ENCODE results near the gene ENKUR.
"Not testable (repeated sequence)": the region's sequence is repeated elsewhere in the genome, so short reads cannot be mapped to it uniquely, and the experiment has no call there.

ENKUR gene

DNA sequence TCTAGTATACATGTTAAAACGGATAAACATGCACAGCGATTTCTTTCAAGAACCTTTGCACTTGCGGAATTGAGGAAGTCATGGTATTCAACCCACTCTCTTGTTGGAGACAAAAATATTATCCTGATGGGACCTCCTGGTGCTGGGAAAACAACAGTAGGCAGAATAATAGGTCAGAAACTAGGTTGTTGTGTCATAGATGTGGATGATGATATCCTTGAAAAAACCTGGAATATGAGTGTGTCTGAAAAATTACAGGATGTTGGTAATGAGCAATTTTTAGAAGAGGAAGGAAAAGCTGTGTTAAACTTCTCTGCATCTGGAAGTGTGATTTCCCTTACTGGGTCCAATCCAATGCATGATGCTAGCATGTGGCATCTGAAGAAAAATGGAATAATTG lies 7.3 kb upstream of the ENKUR start:
- DNase-seq (ENCODE audit: low spot score): no peak

DNA sequence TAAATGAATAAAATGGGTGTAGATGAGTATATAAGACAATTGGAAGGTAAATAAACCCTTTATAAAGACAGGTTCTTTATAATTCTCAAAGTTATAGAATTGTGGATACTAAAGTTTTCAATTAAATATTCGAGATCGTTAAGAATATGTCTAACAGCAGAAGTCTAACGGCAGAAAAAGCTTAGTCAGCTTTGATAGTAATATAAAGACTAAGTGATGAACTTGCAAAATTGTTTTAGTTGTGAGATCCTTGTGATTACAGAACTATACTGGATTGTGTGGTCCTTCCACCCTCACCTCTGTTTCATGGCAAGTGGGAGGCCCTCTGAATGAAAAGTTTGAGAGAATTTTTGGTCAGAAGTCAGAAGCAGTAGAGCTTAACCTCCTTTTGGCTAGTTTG lies 2.7 kb upstream of the ENKUR start:
- DNase-seq (ENCODE audit: low spot score): no peak

DNA sequence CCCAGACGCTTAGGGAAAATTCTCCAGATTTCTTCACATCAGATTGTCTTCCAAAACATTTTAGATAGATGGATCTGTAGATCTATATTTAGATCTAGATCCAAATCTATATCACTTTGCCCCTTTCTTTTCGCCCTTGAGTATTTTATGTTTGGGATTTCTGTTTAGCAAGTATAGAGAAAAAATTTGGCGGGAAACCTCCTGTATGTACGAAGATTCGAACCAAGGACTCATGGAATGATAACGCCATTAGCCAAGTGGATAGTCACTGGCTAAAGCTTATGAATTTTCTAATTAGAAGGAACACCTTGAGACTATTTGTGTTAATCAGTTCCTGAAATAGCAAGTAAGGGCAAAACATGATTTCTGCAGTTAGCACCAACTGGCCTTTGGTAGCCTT lies 1.7 kb upstream of the ENKUR start:
- DNase-seq (ENCODE audit: low spot score): no peak

DNA sequence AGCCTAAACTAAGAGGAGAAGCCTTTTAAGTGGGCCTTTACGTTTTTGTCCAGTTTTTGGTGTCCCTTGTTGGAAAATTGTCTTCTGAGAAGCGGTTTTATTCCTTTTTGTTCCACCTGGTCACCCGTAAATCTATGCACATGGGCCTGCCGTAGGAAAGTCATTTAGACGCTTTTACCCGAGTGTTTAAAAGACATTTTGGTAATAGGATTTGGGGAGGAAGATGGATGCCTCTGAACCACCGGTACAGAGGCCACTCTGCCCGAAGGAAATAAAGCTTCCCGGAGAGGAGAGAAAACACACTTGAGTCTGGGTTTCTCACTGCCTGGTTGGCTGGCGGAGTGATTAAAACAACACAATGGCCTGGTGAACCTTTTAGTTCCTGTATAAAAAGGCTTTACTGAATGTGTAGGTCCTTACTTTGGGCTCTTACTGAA lies 1.2 kb upstream of the ENKUR start:
- DNase-seq (ENCODE audit: low spot score): peak; percentile 15

DNA sequence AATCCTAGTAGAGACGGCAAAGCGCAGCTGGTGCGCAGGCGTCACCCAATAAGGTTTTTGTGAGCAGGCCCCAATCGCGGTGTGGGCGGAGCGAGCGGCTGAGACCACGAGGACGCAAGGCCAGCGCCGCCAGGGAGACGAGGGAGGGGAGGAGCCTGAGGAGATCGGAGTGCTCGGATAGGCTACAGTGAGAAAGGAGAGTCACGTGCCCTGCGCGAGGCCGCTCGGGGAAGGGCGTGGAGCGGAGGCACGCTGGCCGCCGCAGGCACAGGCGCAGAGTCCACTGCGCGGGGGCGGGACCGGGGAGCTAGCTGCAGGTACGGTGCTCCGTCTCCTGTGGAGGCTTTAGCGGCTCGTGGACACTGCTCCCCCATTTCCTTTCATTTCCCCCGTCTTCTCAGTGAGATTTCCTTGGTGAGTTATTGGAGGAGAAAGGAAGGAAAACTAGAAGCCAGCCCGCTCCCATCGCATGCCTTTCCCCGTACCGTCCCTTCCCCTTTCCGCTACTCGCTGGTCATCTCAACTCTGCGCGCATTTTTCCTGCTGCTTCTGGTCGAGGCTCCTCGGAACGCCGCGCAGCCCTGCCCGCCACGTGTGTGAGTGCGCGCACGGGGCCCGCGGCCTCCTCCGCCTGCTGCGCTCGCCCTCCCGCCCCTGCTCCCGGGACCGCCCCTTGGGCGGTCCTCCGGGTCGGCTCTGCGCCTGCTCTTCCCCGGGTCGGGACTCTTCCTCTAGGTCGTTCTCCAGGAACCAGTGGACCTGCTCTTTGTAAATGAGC lies 607 bp upstream of the ENKUR start, which contains the start of gene THNSL1:
TSS of gene THNSL1 (plus strand) at position 237 of the 778 bp plus-strand sequence. CDS start 6,612 bp downstream, outside the sequence.
- peak; percentile 99 for DNase-seq (ENCODE audit: low spot score)

DNA sequence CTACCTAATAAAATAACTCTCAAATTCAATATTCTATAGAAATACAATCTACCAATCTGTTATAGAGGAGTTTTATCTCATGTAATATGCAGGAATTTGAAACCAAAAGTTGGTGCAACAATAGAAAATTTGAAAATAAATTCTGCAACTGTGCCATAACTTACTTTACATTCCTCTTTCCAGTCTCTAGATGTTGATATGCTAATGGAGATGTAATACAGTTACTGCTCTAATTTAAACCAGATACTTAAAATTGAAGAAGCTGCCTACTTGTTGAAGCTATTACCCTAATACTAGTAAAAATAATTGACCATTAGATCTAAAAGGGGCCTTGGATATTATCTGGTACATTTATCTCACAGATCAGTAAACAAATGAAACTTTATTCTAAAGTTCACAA lies 1.4 kb downstream of the ENKUR start:
- no peak for DNase-seq (ENCODE audit: low spot score)

DNA sequence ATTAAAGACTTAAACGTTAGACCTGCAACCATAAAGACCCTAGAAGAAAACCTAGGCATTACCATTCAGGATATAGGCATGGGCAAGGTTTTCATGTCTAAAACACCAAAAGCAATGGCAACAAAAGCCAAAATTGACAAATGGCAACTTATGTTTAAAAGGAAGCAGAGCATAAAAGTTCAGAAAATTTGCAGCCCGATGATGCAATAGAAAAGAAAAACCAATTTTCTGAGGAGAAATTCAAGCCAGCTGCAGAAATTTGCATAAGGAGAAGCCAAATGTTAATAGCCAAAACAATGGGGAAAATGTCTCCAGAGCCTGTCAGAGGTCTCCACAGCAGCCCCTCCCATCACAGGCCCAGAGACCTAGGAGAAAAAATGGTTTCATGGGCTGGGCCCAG lies 4.4 kb downstream of the ENKUR start:
- not testable (repeated sequence) for DNase-seq (ENCODE audit: low spot score)

DNA sequence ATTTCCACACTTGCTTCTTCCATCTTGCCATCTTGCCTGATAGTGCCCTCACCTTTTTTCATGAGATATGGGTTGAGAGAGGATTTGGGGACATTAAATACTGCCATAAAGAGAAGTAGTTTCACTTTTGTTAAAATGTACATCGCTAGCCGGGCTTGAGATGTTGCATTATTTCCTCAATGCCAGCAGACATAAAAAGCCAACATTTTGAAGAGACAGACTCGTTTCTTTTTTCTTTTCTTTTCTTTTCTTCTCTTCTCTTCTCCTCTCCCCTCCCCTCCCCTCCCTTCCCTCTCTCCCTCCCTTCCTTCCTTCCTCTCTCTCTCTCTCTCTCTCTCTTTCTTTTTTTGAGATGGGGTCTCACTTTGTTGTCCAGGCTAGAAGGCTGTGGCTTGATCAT lies 17.9 kb downstream of the ENKUR start:
- no peak for DNase-seq (ENCODE audit: low spot score)

DNA sequence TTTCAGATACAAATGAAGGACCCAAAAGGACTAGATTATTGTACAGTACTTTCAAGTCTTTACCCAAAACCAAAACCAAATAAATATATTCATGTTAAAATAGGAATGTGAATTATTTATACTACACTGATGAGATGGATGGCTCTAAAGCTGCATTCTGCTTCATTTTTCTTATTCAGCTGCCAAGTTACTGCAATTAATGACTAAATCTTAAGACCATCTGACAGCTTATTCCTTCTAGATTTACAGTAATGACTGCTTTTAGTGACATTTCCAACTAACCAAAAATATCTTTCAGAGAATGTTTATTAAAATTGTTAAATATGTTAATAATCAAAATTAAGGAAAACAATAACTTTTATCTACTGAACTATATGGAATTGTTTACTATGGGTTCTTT lies 20.9 kb downstream of the ENKUR start:
- DNase-seq (ENCODE audit: low spot score): no peak

DNA sequence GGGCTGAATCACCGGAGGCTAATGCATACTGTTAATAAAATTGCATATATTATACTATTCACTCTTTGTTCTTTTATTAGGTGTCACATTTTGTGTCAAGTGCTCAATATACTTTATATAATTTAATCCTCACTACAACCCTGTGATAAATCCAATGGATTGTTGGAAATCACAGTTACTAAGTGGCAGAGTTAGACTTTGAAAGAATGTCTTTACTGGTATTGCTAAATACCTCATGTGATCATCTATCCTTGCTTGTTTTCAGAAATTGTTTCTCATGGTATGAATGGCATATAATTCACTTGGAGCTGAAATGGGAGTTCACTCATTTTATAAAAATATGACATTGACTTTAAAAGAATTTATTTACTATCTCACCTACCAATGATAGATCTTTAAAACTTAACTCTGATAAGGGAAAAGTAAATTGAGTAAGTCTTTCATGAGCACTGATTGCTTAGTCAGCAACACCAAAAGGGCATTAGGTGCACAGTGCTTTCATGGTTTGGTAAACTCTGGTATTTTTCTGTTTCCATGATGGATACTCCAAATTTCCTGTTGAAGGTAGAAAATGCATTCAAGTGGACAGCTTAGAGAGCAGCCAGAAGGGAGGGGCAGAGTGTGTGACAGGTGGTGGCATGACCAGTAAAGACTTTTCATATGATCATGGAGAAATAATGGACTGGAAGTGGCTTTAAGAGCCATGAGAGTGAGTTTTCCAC lies 22.6 kb downstream of the ENKUR start:
- no peak for DNase-seq (ENCODE audit: low spot score)

DNA sequence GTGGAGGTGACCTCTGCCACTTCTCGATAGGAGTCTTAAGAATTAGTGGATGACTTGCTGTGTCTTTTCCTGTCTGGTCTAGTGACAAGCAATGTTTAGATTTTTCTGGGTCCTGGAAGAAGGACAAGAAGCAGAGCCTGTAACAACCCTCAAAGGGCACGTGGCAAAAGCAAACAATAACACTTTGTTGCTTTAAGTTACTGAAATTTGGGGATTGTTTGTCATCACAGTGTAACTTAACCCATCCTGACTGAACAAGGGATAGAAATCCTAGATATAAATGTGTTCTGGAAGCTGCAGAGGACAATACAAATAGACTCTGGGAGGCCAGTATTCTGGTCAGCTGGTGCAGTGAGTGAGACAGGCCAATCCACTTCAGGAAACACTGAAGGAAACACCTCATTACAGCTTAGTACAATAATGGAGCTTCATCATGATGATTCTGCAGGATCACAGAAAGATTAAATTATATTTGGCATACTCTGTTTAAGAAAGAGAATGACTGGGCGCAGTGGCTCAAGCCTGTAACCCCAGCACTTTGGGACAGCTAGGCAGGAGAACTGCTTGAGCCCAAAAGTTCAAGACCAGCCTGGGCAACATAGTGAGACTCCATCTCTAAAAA lies 23.3 kb downstream of the ENKUR start:
- no peak for DNase-seq (ENCODE audit: low spot score)

DNA sequence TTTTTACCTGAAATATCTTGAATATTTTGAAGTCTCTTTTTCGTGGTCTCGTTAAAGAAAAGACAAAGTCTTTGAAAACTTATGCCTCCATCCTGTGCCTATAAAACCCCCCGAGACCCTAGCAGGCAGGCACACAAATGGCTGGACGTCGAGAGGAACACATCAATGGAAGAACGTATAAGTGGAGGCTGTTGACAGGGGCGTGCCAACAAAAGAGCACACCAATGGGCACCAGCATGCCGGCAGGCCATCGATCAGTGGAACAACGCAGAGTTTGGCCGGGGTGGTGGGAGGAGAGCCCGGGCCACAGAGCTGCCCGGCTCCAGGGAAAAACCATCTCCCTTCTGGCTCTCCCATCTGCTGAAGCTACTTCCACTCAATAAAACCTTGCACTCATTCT lies 24.7 kb downstream of the ENKUR start:
- no peak for DNase-seq (ENCODE audit: low spot score)

DNA sequence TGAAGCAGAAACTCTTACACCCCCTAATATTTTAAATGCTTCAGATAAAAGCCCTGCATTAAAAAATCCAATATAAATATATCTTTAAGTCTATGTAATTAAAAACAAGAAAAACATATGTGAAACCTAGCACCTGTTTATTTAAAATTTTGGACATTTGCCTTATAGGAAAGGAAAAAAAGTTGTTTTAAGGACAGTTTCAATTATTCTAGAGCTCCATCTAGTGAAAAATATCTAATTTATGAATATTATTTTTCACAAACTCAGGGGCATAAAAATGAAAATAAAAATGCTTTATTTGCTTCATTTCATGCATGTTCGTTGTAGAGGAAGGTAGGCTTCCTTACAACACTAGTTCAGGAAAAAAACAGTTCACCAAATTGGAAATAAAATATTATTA lies 26.1 kb downstream of the ENKUR start:
- no peak for DNase-seq (ENCODE audit: low spot score)

DNA sequence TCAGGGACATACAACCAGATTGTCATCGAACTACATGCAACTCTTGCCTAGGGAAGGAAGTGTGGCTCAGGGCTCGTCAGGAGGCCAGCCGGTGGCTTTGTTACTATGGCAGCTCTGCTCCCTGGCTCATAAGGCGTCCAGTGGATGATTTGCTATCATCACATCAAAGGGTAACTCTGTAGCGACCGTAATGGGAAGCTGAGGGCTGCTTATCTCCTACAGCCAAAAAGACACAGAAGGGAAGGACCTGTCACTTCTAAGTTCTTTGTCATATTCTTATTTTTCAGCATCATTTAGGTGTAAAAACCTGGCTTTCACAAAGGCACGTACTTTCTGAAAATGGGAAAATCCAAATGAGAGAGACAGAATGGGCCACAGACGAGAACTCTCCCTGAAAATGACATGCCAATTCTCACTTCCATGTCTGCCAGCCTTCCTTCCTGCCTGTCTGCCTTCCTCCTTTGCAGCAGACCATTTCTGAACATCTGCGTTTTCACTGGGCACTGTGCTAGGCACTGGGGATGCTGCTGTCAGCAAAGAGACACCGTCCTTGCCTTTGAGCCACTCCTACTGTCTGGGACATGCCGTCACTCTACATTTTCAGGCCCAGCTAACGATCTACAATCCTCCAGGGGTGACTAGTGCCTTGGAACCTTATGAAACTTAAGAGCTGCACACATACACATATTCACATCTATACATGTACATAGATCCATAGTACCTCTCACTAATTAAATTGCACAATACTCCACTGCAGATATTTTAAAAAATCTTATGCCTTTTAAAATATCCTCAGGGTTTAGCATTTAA lies 26.9 kb downstream of the ENKUR start:
- DNase-seq (ENCODE audit: low spot score): no peak

DNA sequence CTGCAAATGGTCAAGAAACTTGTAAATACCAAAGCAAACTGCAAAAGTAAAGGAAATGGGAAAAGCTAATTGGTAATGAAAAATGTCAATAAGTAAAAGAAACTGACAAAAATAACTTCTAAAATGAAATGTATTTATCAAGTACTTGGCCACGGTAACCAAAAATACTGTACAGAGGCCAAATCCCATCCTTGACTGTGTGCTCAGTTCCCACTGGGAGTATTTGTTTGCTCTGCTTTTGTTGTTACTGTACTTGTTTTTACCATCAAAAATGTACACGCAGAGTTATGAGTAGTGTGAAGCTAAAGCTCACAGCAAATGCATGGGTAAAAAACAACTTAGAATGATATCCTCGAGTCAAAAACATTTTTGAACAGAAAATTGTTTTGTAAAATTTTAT lies 31.1 kb downstream of the ENKUR start:
- DNase-seq (ENCODE audit: low spot score): no peak

DNA sequence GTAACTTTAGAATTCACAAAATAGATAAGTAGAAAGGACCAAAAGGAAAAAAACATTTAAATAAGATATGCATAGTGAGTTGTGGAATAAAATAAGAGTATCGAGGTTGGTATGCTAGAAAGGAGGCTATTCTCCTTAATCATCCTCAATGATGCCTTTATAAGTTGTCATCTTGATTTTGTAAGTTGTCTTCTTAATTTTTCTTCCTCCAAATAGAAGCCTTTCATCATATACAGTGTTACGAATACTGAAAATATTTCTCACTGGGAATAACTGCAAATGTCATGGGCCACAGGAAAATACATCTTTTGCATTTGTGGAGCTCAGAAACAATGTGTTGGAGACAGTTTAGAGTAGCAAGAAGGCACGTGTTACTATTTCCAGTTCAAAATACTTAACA lies 32.0 kb downstream of the ENKUR start:
- DNase-seq (ENCODE audit: low spot score): no peak

DNA sequence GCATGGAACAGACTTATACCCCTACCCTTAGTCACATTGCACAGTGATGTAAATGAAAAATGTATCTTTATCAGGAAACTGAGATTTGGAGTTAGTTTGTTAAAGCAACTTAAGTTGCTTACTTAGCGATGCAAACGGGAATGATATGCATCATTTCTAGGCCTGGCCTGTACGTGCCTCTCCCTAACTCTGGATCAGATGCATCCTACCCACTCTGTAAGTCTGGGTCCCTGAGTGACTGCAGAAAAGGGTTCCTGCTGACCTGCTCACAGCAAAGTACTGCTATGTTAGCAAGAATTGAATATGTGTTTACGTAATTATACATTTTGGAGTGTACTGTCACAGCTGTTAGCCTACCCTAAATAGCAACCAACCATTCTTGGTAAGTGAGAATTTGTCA lies 32.8 kb downstream of the ENKUR start:
- DNase-seq (ENCODE audit: low spot score): no peak

DNA sequence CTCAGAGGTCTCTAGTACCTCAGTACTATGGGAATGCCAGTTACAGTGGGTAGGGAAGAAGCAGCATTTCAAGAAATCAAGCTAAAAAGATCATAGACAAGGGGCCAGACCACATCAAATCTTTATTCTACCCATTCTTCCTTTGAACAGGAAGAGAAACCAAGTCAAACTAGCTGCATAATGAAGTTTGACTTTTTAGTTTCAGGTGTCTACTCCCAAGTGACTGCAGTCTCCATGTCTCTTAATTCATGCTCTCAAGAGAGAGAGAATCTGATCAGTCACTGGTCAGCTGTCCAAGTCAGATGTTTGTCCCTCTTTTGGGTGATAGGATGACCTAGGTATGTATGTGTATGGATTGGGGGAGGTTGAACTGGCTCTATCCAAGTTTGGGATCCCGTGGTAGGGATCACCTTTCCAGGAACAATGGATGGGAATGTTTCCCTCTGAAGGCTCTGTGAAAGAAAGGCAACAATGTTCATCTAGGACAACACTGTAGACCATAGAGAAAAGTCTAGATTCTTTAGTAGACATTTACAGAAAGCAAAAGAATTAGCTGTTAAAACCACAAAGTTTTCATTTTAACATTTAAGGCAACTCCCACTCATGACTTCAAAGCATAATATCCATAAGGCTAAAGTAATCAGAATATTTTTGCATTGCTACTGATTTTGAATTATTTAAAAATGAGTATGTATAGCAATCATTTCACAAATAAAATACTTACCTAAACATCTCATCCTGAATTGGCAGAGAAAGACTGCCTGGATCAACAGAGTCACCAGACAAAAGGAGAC lies 33.4 kb downstream of the ENKUR start:
- DNase-seq (ENCODE audit: low spot score): no peak

DNA sequence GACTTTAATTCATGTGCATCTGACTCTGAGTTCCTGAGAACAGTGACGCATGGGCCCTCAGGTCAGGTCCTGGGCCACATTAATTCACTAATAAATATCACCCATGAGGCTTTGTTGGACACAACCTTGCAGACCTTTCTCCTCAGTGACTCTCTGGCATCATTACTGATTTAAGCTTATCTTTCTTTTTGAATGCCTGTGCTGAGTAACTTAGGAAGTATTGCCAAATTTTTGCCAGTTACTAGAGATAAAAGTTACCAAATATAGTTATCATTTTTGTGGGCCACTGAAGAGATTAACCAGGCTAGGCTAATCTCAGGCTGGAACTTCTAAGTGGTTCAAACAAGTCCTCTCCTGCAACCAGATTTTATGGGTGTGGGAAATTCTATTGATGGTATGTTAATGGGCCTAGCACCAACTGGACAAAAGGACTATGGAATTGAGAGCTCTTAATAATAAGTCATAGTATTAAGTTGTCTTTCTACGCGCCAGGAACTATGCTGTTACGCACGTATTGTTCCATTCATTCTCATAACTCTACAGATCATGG lies 34.7 kb downstream of the ENKUR start:
- DNase-seq (ENCODE audit: low spot score): no peak

DNA sequence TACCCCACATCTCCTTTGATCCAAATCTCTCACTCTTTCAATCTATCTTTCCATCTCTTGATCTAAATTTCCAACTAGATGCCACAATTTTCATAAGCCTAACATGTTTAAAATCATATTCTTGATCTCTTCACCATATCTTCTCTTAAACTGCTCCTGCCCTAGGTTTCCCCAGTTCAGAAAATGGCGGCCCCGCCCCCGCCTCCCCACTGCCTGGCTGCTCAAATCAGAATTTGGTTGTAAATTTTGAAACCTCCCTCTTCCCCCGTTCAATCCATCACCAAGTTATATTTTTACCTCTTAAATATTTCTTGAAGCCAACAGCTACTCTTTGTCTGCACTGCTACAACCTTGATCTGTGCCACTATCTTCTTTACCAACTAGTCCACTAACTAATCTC lies 36.3 kb downstream of the ENKUR start:
- no peak for DNase-seq (ENCODE audit: low spot score)

DNA sequence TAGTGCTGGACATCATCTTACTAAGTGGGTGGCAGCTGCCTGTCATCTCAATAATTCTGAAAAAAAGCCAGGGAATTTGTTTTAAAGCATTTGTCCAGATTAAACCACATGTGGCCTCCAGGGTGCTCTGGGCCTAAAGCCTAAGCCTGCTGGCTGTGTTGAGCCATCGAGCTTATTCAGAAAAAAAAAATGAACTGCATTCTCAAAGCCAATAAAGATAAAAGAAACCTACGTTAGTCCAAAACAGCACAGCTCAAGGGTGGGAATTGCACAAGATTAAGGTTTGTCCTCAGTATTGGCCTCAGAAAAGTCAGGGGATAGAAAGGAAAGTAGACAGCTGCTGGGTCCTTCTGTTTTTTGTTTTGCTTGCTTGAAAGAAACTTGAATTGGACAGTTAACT lies 41.0 kb downstream of the ENKUR start:
- no peak for DNase-seq (ENCODE audit: low spot score)
